Keratinocyte (primary cell): ENCODE data around the gene DES.

Experiments
- CTCF ChIP-seq, 3 experiments: IDR thresholded peaks in 1 of 3; conservative IDR thresholded peaks in 1 of 3; optimal IDR thresholded peaks in 1 of 3; 2 replicates in 2 of 3; 3 replicates in 1 of 3; pipeline versions ENCODE3 to v1.5.1; 2011; ENCODE audit warnings: low read length in 3 of 3, mild to moderate bottlenecking in 3 of 3, moderate library complexity in 2 of 3, control low read depth in 1 of 3, inconsistent platforms in 1 of 3; ENCODE audit not compliant: insufficient read depth in 2 of 3; ENCODE audit errors: extremely low read depth in 1 of 3
- EZH2 ChIP-seq: IDR thresholded peaks from one replicate; pipeline ENCODE4 v1.6.1; 2012; ENCODE audit warnings: inconsistent platforms, mild to moderate bottlenecking, low read length, moderate library complexity

- TF ChIP-seq CTCF (optimal IDR thresholded peaks at IDR 0.05 in 1 of 3, IDR thresholded peaks at IDR 0.05 in 1 of 3, conservative IDR thresholded peaks at IDR 0.05 in 1 of 3; ENCODE audit: extremely low read depth in 1 of 3, insufficient read depth in 2 of 3, low read length in 3 of 3) (no peak), EZH2 (no peak)
Measured at GRCh38 chr2:219369447-219369861, 48.7 kb upstream of the DES start.
